ENCODE data around the gene RIF1. TPM values are rescaled to one million over a fixed set of nuclear protein-coding genes. Genes with fewer than 3 reads are reported as not detected.

Gene RIF1
- polyA plus RNA-seq, 1 of the 3 experiments (the other 2 are of a cell fraction), result 2.4 TPM

DNA sequence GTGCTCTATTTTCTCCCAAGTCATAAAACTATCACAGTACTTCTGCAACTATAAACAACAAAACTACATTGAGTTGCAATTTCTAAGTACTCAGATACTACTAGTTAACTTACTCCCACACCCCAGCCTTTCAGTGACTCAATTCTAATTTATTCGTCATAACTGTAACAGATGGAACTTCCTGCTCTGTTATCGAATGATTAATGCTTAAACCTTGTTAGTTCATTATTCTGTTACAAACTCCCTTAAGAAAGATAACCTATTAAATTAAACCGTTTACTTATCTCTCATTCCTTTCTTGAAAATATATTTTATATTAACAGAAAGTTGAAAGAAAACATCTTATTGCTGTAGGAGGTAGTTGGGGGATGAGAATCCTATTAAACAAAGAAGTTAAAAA lies 35.3 kb upstream of the RIF1 start:
- Histone ChIP-seq H3K9me3 (no peaks in the 10 kb centered on the region), H3K9ac (peak overlapping the region; percentile 51; the same call in 1 of the 2 replicates), H3K79me2 (ENCODE audit: insufficient read depth) (no peaks in the 10 kb centered on the region), H3K36me3 (replicated peaks in 1 of 2; ENCODE audit: control insufficient read depth in 1 of 2, insufficient read depth in 2 of 2, low read length in 1 of 2) (peaks cover 0 to 3% of the 10 kb centered on the region in 2 experiments), H3F3A (replicated peaks; ENCODE audit: insufficient read depth) (peaks cover 19% of the 10 kb centered on the region), H3K27ac (ENCODE audit: low read depth in 2 of 2, low read length in 1 of 2) (peak overlapping the region in 1 of 2 experiments; percentile 91; a peak in 2 of 4 replicates), H4K20me1 (ENCODE audit: insufficient read depth) (no peaks in the 10 kb centered on the region), H3K4me2 (peak overlapping the region; percentile 63), H3K9me2 (no peaks in the 10 kb centered on the region), H3K4me3 (ENCODE audit: low read depth in 2 of 2, low read length in 1 of 2) (no peak overlapping the region), H3K4me1 (ENCODE audit: control insufficient read depth in 1 of 2, insufficient read depth in 2 of 2, low read depth in 1 of 2, low read length in 1 of 2) (peaks cover 0 to 20% of the 10 kb centered on the region in 2 experiments; a peak in 2 of 4 replicates), H2AFZ (ENCODE audit: low read depth) (peak overlapping the region; percentile 80; the same call in 1 of the 2 replicates), H3K27me3 (ENCODE audit: insufficient read depth) (no peaks in the 10 kb centered on the region)
- ChIA-PET POLR2A (no interaction called here), CTCF (interaction anchor here (1.6 kb wide), 1 partner anchor 64 kb away, joined by 3 read pairs; no protein-coding TSS in a partner anchor)
- DNase-seq, result no peak
- WGBS (ENCODE audit: low lambda C conversion rate), result 13% methylated on average over 3 of the region's 3 CpGs
- TF ChIP-seq SMC3 (IDR thresholded peaks at IDR 0.05; ENCODE audit: low read depth, low read length), result no peak
- TF ChIP-seq, protein P1, sequence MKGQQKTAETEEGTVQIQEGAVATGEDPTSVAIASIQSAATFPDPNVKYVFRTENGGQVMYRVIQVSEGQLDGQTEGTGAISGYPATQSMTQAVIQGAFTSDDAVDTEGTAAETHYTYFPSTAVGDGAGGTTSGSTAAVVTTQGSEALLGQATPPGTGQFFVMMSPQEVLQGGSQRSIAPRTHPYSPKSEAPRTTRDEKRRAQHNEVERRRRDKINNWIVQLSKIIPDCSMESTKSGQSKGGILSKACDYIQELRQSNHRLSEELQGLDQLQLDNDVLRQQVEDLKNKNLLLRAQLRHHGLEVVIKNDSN (IDR thresholded peaks at IDR 0.05; ENCODE audit: borderline replicate concordance, low read depth), result no peak
- no peak for TF ChIP-seq YY1 (IDR thresholded peaks at IDR 0.05; ENCODE audit: low read depth)
- TF ChIP-seq RAD21 (IDR thresholded peaks at IDR 0.05; ENCODE audit: low read length), result no peak
- no peak for TF ChIP-seq RXRA (IDR thresholded peaks at IDR 0.05; ENCODE audit: borderline replicate concordance, low read depth)
- TF ChIP-seq, protein P2, sequence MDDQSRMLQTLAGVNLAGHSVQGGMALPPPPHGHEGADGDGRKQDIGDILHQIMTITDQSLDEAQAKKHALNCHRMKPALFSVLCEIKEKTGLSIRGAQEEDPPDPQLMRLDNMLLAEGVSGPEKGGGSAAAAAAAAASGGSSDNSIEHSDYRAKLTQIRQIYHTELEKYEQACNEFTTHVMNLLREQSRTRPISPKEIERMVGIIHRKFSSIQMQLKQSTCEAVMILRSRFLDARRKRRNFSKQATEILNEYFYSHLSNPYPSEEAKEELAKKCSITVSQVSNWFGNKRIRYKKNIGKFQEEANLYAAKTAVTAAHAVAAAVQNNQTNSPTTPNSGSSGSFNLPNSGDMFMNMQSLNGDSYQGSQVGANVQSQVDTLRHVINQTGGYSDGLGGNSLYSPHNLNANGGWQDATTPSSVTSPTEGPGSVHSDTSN (IDR thresholded peaks at IDR 0.05), result peak; percentile 64
- no peak for TF ChIP-seq NRF1 (IDR thresholded peaks at IDR 0.05; ENCODE audit: low read depth, low read length)
- peak; percentile 81 for TF ChIP-seq FOSL2 (IDR thresholded peaks at IDR 0.05; ENCODE audit: borderline replicate concordance, low read depth)
- no peak for TF ChIP-seq TEAD4 (IDR thresholded peaks at IDR 0.05; ENCODE audit: borderline replicate concordance, insufficient read depth)
- TF ChIP-seq, protein P3, sequence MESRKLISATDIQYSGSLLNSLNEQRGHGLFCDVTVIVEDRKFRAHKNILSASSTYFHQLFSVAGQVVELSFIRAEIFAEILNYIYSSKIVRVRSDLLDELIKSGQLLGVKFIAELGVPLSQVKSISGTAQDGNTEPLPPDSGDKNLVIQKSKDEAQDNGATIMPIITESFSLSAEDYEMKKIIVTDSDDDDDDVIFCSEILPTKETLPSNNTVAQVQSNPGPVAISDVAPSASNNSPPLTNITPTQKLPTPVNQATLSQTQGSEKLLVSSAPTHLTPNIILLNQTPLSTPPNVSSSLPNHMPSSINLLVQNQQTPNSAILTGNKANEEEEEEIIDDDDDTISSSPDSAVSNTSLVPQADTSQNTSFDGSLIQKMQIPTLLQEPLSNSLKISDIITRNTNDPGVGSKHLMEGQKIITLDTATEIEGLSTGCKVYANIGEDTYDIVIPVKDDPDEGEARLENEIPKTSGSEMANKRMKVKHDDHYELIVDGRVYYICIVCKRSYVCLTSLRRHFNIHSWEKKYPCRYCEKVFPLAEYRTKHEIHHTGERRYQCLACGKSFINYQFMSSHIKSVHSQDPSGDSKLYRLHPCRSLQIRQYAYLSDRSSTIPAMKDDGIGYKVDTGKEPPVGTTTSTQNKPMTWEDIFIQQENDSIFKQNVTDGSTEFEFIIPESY (IDR thresholded peaks at IDR 0.05; ENCODE audit: borderline replicate concordance, low read depth), result no peak
- TF ChIP-seq ELF1 (IDR thresholded peaks at IDR 0.05), result no peak
- TF ChIP-seq JUND (IDR thresholded peaks at IDR 0.05), result peak; percentile 42
- 0 out of 2 replicates have a peak, but pooled peaks have one; percentile 26 for TF ChIP-seq GABPA (IDR thresholded peaks at IDR 0.05; ENCODE audit: low read depth)
- TF ChIP-seq NFIC (IDR thresholded peaks at IDR 0.05; ENCODE audit: borderline replicate concordance), result no peak
- TF ChIP-seq MXI1 (IDR thresholded peaks at IDR 0.05; ENCODE audit: low read depth, low read length), result no peak
- TF ChIP-seq, protein P4, sequence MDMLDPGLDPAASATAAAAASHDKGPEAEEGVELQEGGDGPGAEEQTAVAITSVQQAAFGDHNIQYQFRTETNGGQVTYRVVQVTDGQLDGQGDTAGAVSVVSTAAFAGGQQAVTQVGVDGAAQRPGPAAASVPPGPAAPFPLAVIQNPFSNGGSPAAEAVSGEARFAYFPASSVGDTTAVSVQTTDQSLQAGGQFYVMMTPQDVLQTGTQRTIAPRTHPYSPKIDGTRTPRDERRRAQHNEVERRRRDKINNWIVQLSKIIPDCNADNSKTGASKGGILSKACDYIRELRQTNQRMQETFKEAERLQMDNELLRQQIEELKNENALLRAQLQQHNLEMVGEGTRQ (IDR thresholded peaks at IDR 0.05; ENCODE audit: borderline replicate concordance, low read depth, low read length), result no peak
- no peak for TF ChIP-seq POLR2AphosphoS5 (IDR thresholded peaks at IDR 0.05; ENCODE audit: low read depth, low read length)
- TF ChIP-seq TCF12 (IDR thresholded peaks at IDR 0.05), result peak; percentile 67; the same call in 1 of the 2 replicates
- no peak for TF ChIP-seq TAF1 (IDR thresholded peaks at IDR 0.05; ENCODE audit: borderline replicate concordance, low read depth, low read length)
- TF ChIP-seq SIN3A (IDR thresholded peaks at IDR 0.05; ENCODE audit: borderline replicate concordance, low read depth, low read length), result no peak
- peak in 1 of 2 experiments; percentile 55; a peak in 1 of 4 replicates for TF ChIP-seq EP300 (IDR thresholded peaks at IDR 0.05; ENCODE audit: borderline replicate concordance in 1 of 2, low read depth in 1 of 2, low read length in 1 of 2)
- no peak for TF ChIP-seq FOXM1 (IDR thresholded peaks at IDR 0.05; ENCODE audit: low read depth)
- TF ChIP-seq, protein P5, sequence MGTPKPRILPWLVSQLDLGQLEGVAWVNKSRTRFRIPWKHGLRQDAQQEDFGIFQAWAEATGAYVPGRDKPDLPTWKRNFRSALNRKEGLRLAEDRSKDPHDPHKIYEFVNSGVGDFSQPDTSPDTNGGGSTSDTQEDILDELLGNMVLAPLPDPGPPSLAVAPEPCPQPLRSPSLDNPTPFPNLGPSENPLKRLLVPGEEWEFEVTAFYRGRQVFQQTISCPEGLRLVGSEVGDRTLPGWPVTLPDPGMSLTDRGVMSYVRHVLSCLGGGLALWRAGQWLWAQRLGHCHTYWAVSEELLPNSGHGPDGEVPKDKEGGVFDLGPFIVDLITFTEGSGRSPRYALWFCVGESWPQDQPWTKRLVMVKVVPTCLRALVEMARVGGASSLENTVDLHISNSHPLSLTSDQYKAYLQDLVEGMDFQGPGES (IDR thresholded peaks at IDR 0.05; ENCODE audit: low read depth, low read length), result no peak
- TF ChIP-seq GATA2 (CRISPR knock-in tag; IDR thresholded peaks at IDR 0.05), result no peak
